ENCODE measurements around the gene NLRC5. TPM values are rescaled to one million over a fixed set of nuclear protein-coding genes. Genes with fewer than 3 reads are reported as not detected.
A peak's percentile ranks its signal among the peaks of the same experiment; 100 is the strongest.

Gene NLRC5
- total RNA-seq, 3 donors from 2014 or later = 110 to 127 (median 113) TPM

GRCh38 chr16:57022445-57022844 lies 33.1 kb downstream of the NLRC5 start:
- no peak for ATAC-seq
- DNase-seq = no peak
- no peak for TF ChIP-seq CTCF (IDR thresholded peaks at IDR 0.05)
- intact Hi-C loops (cut with DNase I, micrococcal nuclease) = no loop called here
- Histone ChIP-seq H3K9me3 (no peaks in the 10 kb centered on the region), H3K4me3 (no peak overlapping the region), H3K36me3 (ENCODE audit: low read depth) (peaks cover 3% of the 10 kb centered on the region), H3K4me1 (ENCODE audit: low read depth) (no peaks in the 10 kb centered on the region)

- Histone ChIP-seq H3K36me3 (ENCODE audit: low read depth) (peaks cover 3% of the 10 kb centered on the region), H3K4me1 (ENCODE audit: low read depth) (no peaks in the 10 kb centered on the region), H3K4me3 (no peak overlapping the region), H3K9me3 (no peaks in the 10 kb centered on the region)
- intact Hi-C loops (cut with DNase I, micrococcal nuclease) = no loop called here
- no peak for TF ChIP-seq CTCF (IDR thresholded peaks at IDR 0.05)
- peak; percentile 35 for ATAC-seq
- peak in 1 of 3 donors; percentile 22 for DNase-seq
Measured at GRCh38 chr16:57023541-57024249, 34.3 kb downstream of the NLRC5 start.

GRCh38 chr16:57024894-57025680 lies 35.7 kb downstream of the NLRC5 start:
- Histone ChIP-seq H3K9me3 (no peaks in the 10 kb centered on the region), H3K4me1 (ENCODE audit: low read depth) (no peaks in the 10 kb centered on the region), H3K36me3 (ENCODE audit: low read depth) (peaks cover 3% of the 10 kb centered on the region), H3K4me3 (no peak overlapping the region)
- DNase-seq = no peak
- intact Hi-C loops (cut with DNase I, micrococcal nuclease) = no loop called here
- TF ChIP-seq CTCF (IDR thresholded peaks at IDR 0.05) = no peak
- ATAC-seq = no peak

- no peaks in the 10 kb centered on the region for H3K9me3 ChIP-seq
- no peak for DNase-seq
- intact Hi-C loops (cut with DNase I, micrococcal nuclease) = no loop called here
- no peak for TF ChIP-seq CTCF (IDR thresholded peaks at IDR 0.05)
- ATAC-seq = peak; percentile 14
- H3K4me3 ChIP-seq = no peak overlapping the region
- peaks cover 3% of the 10 kb centered on the region for H3K36me3 ChIP-seq (ENCODE audit: low read depth)
- H3K4me1 ChIP-seq (ENCODE audit: low read depth) = no peaks in the 10 kb centered on the region
Measured at GRCh38 chr16:57025941-57026777, 36.8 kb downstream of the NLRC5 start.

- H3K9me3 ChIP-seq = no peaks in the 10 kb centered on the region
- intact Hi-C loops (cut with DNase I, micrococcal nuclease) = no loop called here
- ATAC-seq = no peak
- peaks cover 3% of the 10 kb centered on the region for H3K36me3 ChIP-seq (ENCODE audit: low read depth)
- no peak for DNase-seq
- no peaks in the 10 kb centered on the region for H3K4me1 ChIP-seq (ENCODE audit: low read depth)
- TF ChIP-seq CTCF (IDR thresholded peaks at IDR 0.05) = no peak
- H3K4me3 ChIP-seq = no peak overlapping the region
Measured at GRCh38 chr16:57026778-57027062, 37.4 kb downstream of the NLRC5 start.
